H1 (cell line): Measurements from ENCODE around the gene LRRC3C. TPM values are rescaled to one million over a fixed set of nuclear protein-coding genes. Genes with fewer than 3 reads are reported as not detected.

Source experiments
- CTCF ChIA-PET: fragments of 300-600 bp; sonication (Branson Sonifier 250); formaldehyde crosslinking; loops from one replicate; lab custom pipeline; 2021; ENCODE audit not compliant: partially characterized antibody; lab: Charles Lee
- POLR2A ChIA-PET: fragments of 300-600 bp; sonication (Branson Sonifier 250); formaldehyde crosslinking; loops from one replicate; lab custom pipeline; 2021; ENCODE audit warnings: inconsistent platforms; ENCODE audit not compliant: partially characterized antibody; lab: Charles Lee
- DNase-seq, 2 experiments: peaks; one replicate each; pipeline versions ENCODE4 v3.0.0 to v3.0.0-alpha.2; 2010 to 2022; ENCODE audit warnings: low spot score in 2 of 2, low read depth in 1 of 2, mixed read lengths in 1 of 2
- FAIRE-seq: peaks from 2 replicates; lab custom pipeline; 2011; peaks lifted over from hg19 to GRCh38; lab: Jason Lieb, UNC
- H2AFZ ChIP-seq: 2 replicates; pipeline ENCODE4 v1.8.1; 2012; ENCODE audit warnings: low read length, inconsistent platforms
- H2AK5ac ChIP-seq: 2 replicates; pipeline ENCODE4 v1.6.1; 2013; ENCODE audit warnings: low read depth, low read length
- H2BK120ac ChIP-seq: replicated peaks from 2 replicates; pipeline ENCODE3; 2013; ENCODE audit warnings: low read depth, low read length, inconsistent platforms
- H2BK12ac ChIP-seq: 2 replicates; pipeline ENCODE4 v1.6.1; 2013; ENCODE audit warnings: low read depth, low read length
- H2BK15ac ChIP-seq: 2 replicates; pipeline ENCODE4 v1.6.1; 2013; ENCODE audit warnings: low read length
- H2BK20ac ChIP-seq: 2 replicates; pipeline ENCODE4 v1.6.1; 2013; ENCODE audit warnings: low read length
- H2BK5ac ChIP-seq: 2 replicates; pipeline ENCODE4 v1.6.1; 2013; ENCODE audit warnings: low read depth, low read length
- H3K14ac ChIP-seq: 2 replicates; pipeline ENCODE4 v1.6.1; 2013; ENCODE audit warnings: inconsistent platforms; ENCODE audit not compliant: insufficient read length
- H3K18ac ChIP-seq: 2 replicates; pipeline ENCODE4 v1.6.1; 2013; ENCODE audit warnings: low read length; ENCODE audit errors: extremely low read depth
- H3K23ac ChIP-seq: 2 replicates; pipeline ENCODE4 v1.6.1; 2013; ENCODE audit warnings: inconsistent platforms; ENCODE audit not compliant: insufficient read length
- H3K23me2 ChIP-seq: 2 replicates; pipeline ENCODE4 v1.6.1; 2013; ENCODE audit warnings: low read depth, low read length
- H3K27ac ChIP-seq: 2 replicates; pipeline ENCODE4 v1.6.1; 2011; ENCODE audit warnings: low read depth, low read length, inconsistent platforms
- H3K27me3 ChIP-seq, 4 experiments: replicated peaks in 1 of 4; 1 replicate in 1 of 4; 2 replicates in 3 of 4; pipeline versions ENCODE4 v1.6.1 to v1.8.1; 2011 to 2013; ENCODE audit warnings: low read length in 3 of 4, mild to moderate bottlenecking in 3 of 4, inconsistent platforms in 2 of 4, mixed read lengths in 2 of 4, moderate library complexity in 1 of 4; ENCODE audit not compliant: control insufficient read depth in 3 of 4, insufficient read depth in 3 of 4; ENCODE audit errors: extremely low read depth in 1 of 4
- H3K36me3 ChIP-seq, 4 experiments: 2 replicates each; pipeline versions ENCODE4 v1.6.1 to v1.8.1; 2011 to 2013; ENCODE audit warnings: mild to moderate bottlenecking in 4 of 4, low read length in 3 of 4, moderate library complexity in 2 of 4, control low read depth in 1 of 4, inconsistent platforms in 1 of 4; ENCODE audit not compliant: insufficient read depth in 4 of 4, control insufficient read depth in 2 of 4
- H3K4ac ChIP-seq: replicated peaks from 2 replicates; pipeline ENCODE3; 2013; ENCODE audit warnings: low read length, low read depth, mixed read lengths, inconsistent platforms; ENCODE audit not compliant: insufficient read length
- H3K4me1 ChIP-seq, 4 experiments: replicated peaks in 1 of 4; 1 replicate in 1 of 4; 2 replicates in 3 of 4; pipeline versions ENCODE4 v1.6.1 to v1.8.1; 2011 to 2013; ENCODE audit warnings: low read length in 3 of 4, inconsistent platforms in 2 of 4, mixed read lengths in 1 of 4; ENCODE audit not compliant: insufficient read depth in 4 of 4, control insufficient read depth in 3 of 4
- H3K4me2 ChIP-seq, 2 experiments: 2 replicates each; pipeline versions ENCODE4 v1.6.1 to v1.8.1; 2011 to 2013; ENCODE audit warnings: low read depth in 2 of 2, low read length in 2 of 2, control low read depth in 1 of 2, inconsistent platforms in 1 of 2, mild to moderate bottlenecking in 1 of 2; ENCODE audit not compliant: insufficient read depth in 1 of 2
- H3K4me3 ChIP-seq, 4 experiments: fragments of 200-600, 300-600 bp in 1 of 4; sonication (generic), shearing (Covaris generic), sonication (Bioruptor Twin) in 1 of 4; 2 replicates each; pipeline versions ENCODE4 v1.5.1 to v1.8.1; 2011 to 2016; ENCODE audit warnings: low read length in 4 of 4, low read depth in 3 of 4, control low read depth in 2 of 4, inconsistent platforms in 2 of 4, mild to moderate bottlenecking in 2 of 4, mixed read lengths in 1 of 4, moderate library complexity in 1 of 4; ENCODE audit not compliant: insufficient read depth in 2 of 4; ENCODE audit errors: extremely low read depth in 1 of 4
- H3K56ac ChIP-seq: replicated peaks from 2 replicates; pipeline ENCODE3; 2013; ENCODE audit warnings: low read depth, mild to moderate bottlenecking, mixed read lengths, low read length, inconsistent platforms; ENCODE audit not compliant: insufficient read length
- H3K79me1 ChIP-seq: 2 replicates; pipeline ENCODE4 v1.6.1; 2013; ENCODE audit warnings: low read depth, low read length, control low read depth
- H3K79me2 ChIP-seq, 2 experiments: 2 replicates each; pipeline versions ENCODE4 v1.6.1 to v1.8.1; 2012 to 2013; ENCODE audit warnings: low read length in 2 of 2, mild to moderate bottlenecking in 2 of 2, inconsistent platforms in 1 of 2; ENCODE audit not compliant: insufficient read depth in 2 of 2, control insufficient read depth in 1 of 2
- H3K9ac ChIP-seq, 4 experiments: replicated peaks in 1 of 4; 1 replicate in 1 of 4; 2 replicates in 3 of 4; pipeline versions ENCODE4 v1.6.1 to v1.8.1; 2011 to 2013; ENCODE audit warnings: low read depth in 3 of 4, low read length in 3 of 4, control low read depth in 2 of 4, mild to moderate bottlenecking in 2 of 4, moderate library complexity in 2 of 4, inconsistent platforms in 1 of 4; ENCODE audit errors: extremely low read depth in 1 of 4
- H3K9me3 ChIP-seq, 2 experiments: 2 replicates each; pipeline versions ENCODE4 v1.6.1 to v1.8.1; 2012 to 2013; ENCODE audit warnings: mild to moderate bottlenecking in 2 of 2, moderate library complexity in 2 of 2, control low read depth in 1 of 2, inconsistent platforms in 1 of 2, low read depth in 1 of 2, low read length in 1 of 2, mixed read lengths in 1 of 2; ENCODE audit not compliant: insufficient read depth in 2 of 2
- H4K20me1 ChIP-seq, 2 experiments: replicated peaks in 1 of 2; 2 replicates each; pipeline versions ENCODE3 to v1.8.1; 2011 to 2013; ENCODE audit warnings: inconsistent platforms in 2 of 2, low read length in 2 of 2, mild to moderate bottlenecking in 1 of 2; ENCODE audit not compliant: insufficient read depth in 2 of 2, control insufficient read depth in 1 of 2
- H4K5ac ChIP-seq: 2 replicates; pipeline ENCODE4 v1.6.1; 2013; ENCODE audit warnings: low read length, low read depth, mixed read lengths, inconsistent platforms; ENCODE audit not compliant: insufficient read length
- H4K8ac ChIP-seq: 2 replicates; pipeline ENCODE4 v1.8.0; 2013; ENCODE audit warnings: mild to moderate bottlenecking, moderate library complexity, low read length, inconsistent platforms; ENCODE audit not compliant: insufficient read depth; ENCODE audit errors: extremely low read depth
- H4K91ac ChIP-seq: replicated peaks from 2 replicates; pipeline ENCODE3; 2013; ENCODE audit warnings: low read length, mixed read lengths, inconsistent platforms; ENCODE audit not compliant: insufficient read length
- ASH2L ChIP-seq: fragments of 200-600, 300-600 bp; sonication (generic); IDR thresholded peaks from one replicate; pipeline ENCODE4 v1.7.1; 2017; ENCODE audit warnings: low read length
- ATF3 ChIP-seq: IDR thresholded peaks from 2 replicates; pipeline ENCODE4 v1.6.1; 2011; ENCODE audit warnings: low read depth, mild to moderate bottlenecking, low read length; ENCODE audit not compliant: insufficient read depth
- BRCA1 ChIP-seq: IDR thresholded peaks from 2 replicates; pipeline ENCODE4 v1.6.1; 2012; ENCODE audit warnings: low read depth, low read length, improper control_type of control experiment
- EGR1 ChIP-seq: IDR thresholded peaks from 2 replicates; pipeline ENCODE4 v1.6.1; 2011; ENCODE audit warnings: low read depth, low read length, borderline replicate concordance
- HDAC2 ChIP-seq, 2 experiments: fragments of 300-600 bp in 1 of 2; sonication (generic) in 1 of 2; IDR thresholded peaks; 2 replicates each; pipeline ENCODE4 v1.6.1; 2011 to 2012; ENCODE audit warnings: low read depth in 2 of 2, low read length in 2 of 2, mild to moderate bottlenecking in 2 of 2, moderate library complexity in 2 of 2, borderline replicate concordance in 1 of 2, inconsistent platforms in 1 of 2
- JUN ChIP-seq: IDR thresholded peaks from 2 replicates; pipeline ENCODE4 v1.6.1; 2011; ENCODE audit warnings: low read depth, mild to moderate bottlenecking, improper control_type of control experiment, low read length
- KDM4A ChIP-seq: IDR thresholded peaks from one replicate; pipeline ENCODE4 v1.7.1; 2012; ENCODE audit warnings: low read depth, mild to moderate bottlenecking, moderate library complexity, low read length, inconsistent platforms; ENCODE audit not compliant: severe bottlenecking
- RFX5 ChIP-seq: IDR thresholded peaks from 2 replicates; pipeline ENCODE4 v1.6.1; 2011; ENCODE audit warnings: low read depth, low read length, improper control_type of control experiment, borderline replicate concordance
- SP1 ChIP-seq: IDR thresholded peaks from 2 replicates; pipeline ENCODE4 v1.6.1; 2011; ENCODE audit warnings: low read depth, low read length
- SRF ChIP-seq: IDR thresholded peaks from 2 replicates; pipeline ENCODE4 v1.6.1; 2011; ENCODE audit warnings: mild to moderate bottlenecking, low read depth, low read length, moderate library complexity
- SUZ12 ChIP-seq: fragments of 200-600 bp; sonication (generic); IDR thresholded peaks from 2 replicates; pipeline ENCODE4 v1.6.1; 2012; ENCODE audit warnings: mild to moderate bottlenecking, inconsistent platforms, low read length, moderate library complexity, mixed read lengths
- USF2 ChIP-seq: IDR thresholded peaks from 2 replicates; pipeline ENCODE4 v1.6.1; 2011; ENCODE audit warnings: low read length, improper control_type of control experiment
- WGBS, 2 experiments: shearing (Covaris generic) in 1 of 2; methylation state at CpG; one replicate each; pipeline versions ENCODE4 v1.1.6 to v1.1.7; 2013 to 2015; ENCODE audit warnings: low lambda C conversion rate in 2 of 2, mixed read lengths in 2 of 2, inconsistent platforms in 1 of 2, low coverage in 1 of 2, missing lambda C conversion rate in 1 of 2; ENCODE audit not compliant: insufficient replicate concordance in 2 of 2, insufficient coverage in 1 of 2, insufficient read length in 1 of 2; ENCODE audit errors: extremely low coverage in 1 of 2, missing lambda C conversion rate in 1 of 2; 5-methylcytosine and 5-hydroxymethylcytosine counted together
- polyA plus RNA-seq, 7 experiments: library from polyadenylated mRNA; depleted of rRNA in 3 of 7; stranded (reverse) in 5 of 7; unstranded in 2 of 7; fragments of >200 nt in 5 of 7; fragments of 200-250 nt in 2 of 7; gene quantifications; 1 replicate in 5 of 7; 2 replicates in 1 of 7; 4 replicates in 1 of 7; pipeline versions ENCODE4 v1.2.1 to v1.2.3, GENCODE V29; 2011 to 2013; ENCODE audit warnings: missing spikeins in 2 of 7, mixed read lengths in 2 of 7
- total RNA-seq: library from RNA; stranded (reverse); fragmentation: NEBNext Ultra II Directional; extraction: Animal tissue kit (Norgen Biotek cat#: 25700); gene quantifications from 2 replicates; pipeline ENCODE4 v1.2.1, GENCODE V29; 2021

The LRRC3C gene
- total and polyA plus RNA-seq, 2 of the 8 experiments (the other 6 are each of a cell fraction or from before 2014, with no cell fraction given), result not detected

GRCh38 chr17:39966771-39967170 lies 39.2 kb downstream of the LRRC3C start:
- 94% methylated on average over 6 of the region's 6 CpGs; no CpG with 5 or more reads in 1 of the 2 experiments for WGBS, 2 experiments
- Histone ChIP-seq H3K27ac (no peak overlapping the region), H3K4me3 (no peak overlapping the region), H3K4me1 (no peaks in the 10 kb centered on the region; a peak in 1 of 7 replicates), H3K23me2 (no peaks in the 10 kb centered on the region; the same call in 1 of the 2 replicates), H3K4me2 (no peak overlapping the region), H3K79me2 (no peaks in the 10 kb centered on the region), H3K27me3 (peaks cover 0 to 3% (median 1%) of the 10 kb centered on the region in 4 experiments; a peak in 3 of 7 replicates), H4K5ac (no peak overlapping the region), H2BK12ac (no peak overlapping the region), H3K23ac (no peak overlapping the region), H3K56ac (no peak overlapping the region), H3K4ac (no peak overlapping the region), H3K79me1 (no peaks in the 10 kb centered on the region), H2BK5ac (no peak overlapping the region), H4K20me1 (no peaks in the 10 kb centered on the region), H2BK20ac (no peak overlapping the region), H3K9ac (no peak overlapping the region), H2AFZ (no peak overlapping the region), H4K8ac (no peak overlapping the region), H3K18ac (no peak overlapping the region), H2AK5ac (no peak overlapping the region), H4K91ac (no peak overlapping the region), H3K9me3 (no peaks in the 10 kb centered on the region), H3K14ac (no peak overlapping the region), H2BK15ac (no peak overlapping the region), H3K36me3 (no peaks in the 10 kb centered on the region), H2BK120ac (no peak overlapping the region)
- ChIA-PET POLR2A (no interaction called here), CTCF (interaction anchor here (1.4 to 11.9 kb wide), 4 partner anchors 8 to 61 kb away, joined by 4 to 96 read pairs (median 6); partner anchors contain the start of gene GSDMA)
- FAIRE-seq (no peak), DNase-seq (no peak)
- TF ChIP-seq ASH2L (no peak), SP1 (no peak), SRF (no peak), SUZ12 (no peak), EGR1 (no peak), HDAC2 (IDR thresholded peaks at IDR 0.05; ENCODE audit: borderline replicate concordance in 1 of 2, low read depth in 2 of 2, low read length in 2 of 2) (no peak), JUN (no peak), BRCA1 (no peak), USF2 (no peak), RFX5 (no peak), KDM4A (no peak), ATF3 (no peak)
